Stimulated activated CD4-positive, alpha-beta T cell treated with anti-CD3 and anti-CD28 coated beads, Interleukin-12 subunit alpha, Interleukin-12 subunit beta, amount 100 ng/mL, for 48 hours (primary cell): Measurements from ENCODE around the gene URI1.
"Not testable (repeated sequence)": the region's sequence is repeated elsewhere in the genome, so short reads cannot be mapped to it uniquely, and the experiment has no call there.

ENCODE experiments used
- DNase-seq, 3 donors: peaks; one replicate each; pipeline ENCODE4 v3.0.0-alpha.2; 2020; ENCODE audit warnings: low read depth in 2 of 3, low spot score in 1 of 3

URI1 gene

GRCh38 chr19:29941828-29942403, at the start of gene URI1:
Gene URI1, plus strand, starts transcription at chr19:29942239. Its CDS starts 309 bp downstream, at chr19:29942548.
- peak; percentile 84 to 96 (median 93) for DNase-seq

- DNase-seq = no peak
These were observed 48.3 kb upstream of the URI1 start for GRCh38 chr19:29893606-29894284.

- DNase-seq = no peak
These were observed 45.2 kb upstream of the URI1 start for GRCh38 chr19:29896802-29897201.

- DNase-seq = no peak
These were observed 44.6 kb upstream of the URI1 start for GRCh38 chr19:29897466-29897865.

GRCh38 chr19:29904017-29904416, 38.0 kb upstream of the URI1 start:
- no peak for DNase-seq

- DNase-seq = no peak
These were observed 32.8 kb upstream of the URI1 start for GRCh38 chr19:29908963-29909944.

- no peak for DNase-seq
These were observed 27.1 kb upstream of the URI1 start for GRCh38 chr19:29914933-29915332.

GRCh38 chr19:29915832-29916231, 26.2 kb upstream of the URI1 start:
- not testable (repeated sequence) for DNase-seq

- DNase-seq = no peak
These were observed 24.1 kb upstream of the URI1 start for GRCh38 chr19:29917911-29918310.

GRCh38 chr19:29918891-29919290, 23.1 kb upstream of the URI1 start:
- no peak for DNase-seq

- no peak for DNase-seq
These were observed 19.1 kb upstream of the URI1 start for GRCh38 chr19:29922972-29923371.

- no peak for DNase-seq
These were observed 18.4 kb upstream of the URI1 start for GRCh38 chr19:29923653-29924052.

GRCh38 chr19:29926031-29926430, 16.0 kb upstream of the URI1 start:
- DNase-seq = no peak

GRCh38 chr19:29926801-29927200, 15.2 kb upstream of the URI1 start:
- DNase-seq = no peak

GRCh38 chr19:29927944-29928625, 14.0 kb upstream of the URI1 start:
- no peak for DNase-seq

GRCh38 chr19:29928831-29929230, 13.2 kb upstream of the URI1 start:
- no peak for DNase-seq

GRCh38 chr19:29934257-29934656, 7.8 kb upstream of the URI1 start:
- DNase-seq = no peak

- DNase-seq = no peak
These were observed 7.3 kb upstream of the URI1 start for GRCh38 chr19:29934781-29935180.

- DNase-seq = no peak
These were observed 5.6 kb upstream of the URI1 start for GRCh38 chr19:29936409-29936808.

GRCh38 chr19:29939628-29940027, 2.4 kb upstream of the URI1 start:
- no peak for DNase-seq

GRCh38 chr19:29940971-29941585, 961 bp upstream of the URI1 start:
- no peak for DNase-seq
